Loucy (cell line): Measurements from ENCODE around the gene PIAS4.

Source experiments
- EZH2phosphoT487 ChIP-seq: fragments of 200-600 bp; IDR thresholded peaks from 2 replicates; pipeline ENCODE4 v1.6.1; 2018; ENCODE audit warnings: antibody characterized with exemption, mild to moderate bottlenecking, moderate library complexity, borderline replicate concordance
- TF ChIP-seq, protein P1 (sequence below): fragments of 200-600 bp; sonication (generic); conservative IDR thresholded peaks from 2 replicates; pipeline ENCODE4 v1.5.1; 2014; ENCODE audit warnings: mild to moderate bottlenecking, antibody characterized with exemption, low read length

DNA sequence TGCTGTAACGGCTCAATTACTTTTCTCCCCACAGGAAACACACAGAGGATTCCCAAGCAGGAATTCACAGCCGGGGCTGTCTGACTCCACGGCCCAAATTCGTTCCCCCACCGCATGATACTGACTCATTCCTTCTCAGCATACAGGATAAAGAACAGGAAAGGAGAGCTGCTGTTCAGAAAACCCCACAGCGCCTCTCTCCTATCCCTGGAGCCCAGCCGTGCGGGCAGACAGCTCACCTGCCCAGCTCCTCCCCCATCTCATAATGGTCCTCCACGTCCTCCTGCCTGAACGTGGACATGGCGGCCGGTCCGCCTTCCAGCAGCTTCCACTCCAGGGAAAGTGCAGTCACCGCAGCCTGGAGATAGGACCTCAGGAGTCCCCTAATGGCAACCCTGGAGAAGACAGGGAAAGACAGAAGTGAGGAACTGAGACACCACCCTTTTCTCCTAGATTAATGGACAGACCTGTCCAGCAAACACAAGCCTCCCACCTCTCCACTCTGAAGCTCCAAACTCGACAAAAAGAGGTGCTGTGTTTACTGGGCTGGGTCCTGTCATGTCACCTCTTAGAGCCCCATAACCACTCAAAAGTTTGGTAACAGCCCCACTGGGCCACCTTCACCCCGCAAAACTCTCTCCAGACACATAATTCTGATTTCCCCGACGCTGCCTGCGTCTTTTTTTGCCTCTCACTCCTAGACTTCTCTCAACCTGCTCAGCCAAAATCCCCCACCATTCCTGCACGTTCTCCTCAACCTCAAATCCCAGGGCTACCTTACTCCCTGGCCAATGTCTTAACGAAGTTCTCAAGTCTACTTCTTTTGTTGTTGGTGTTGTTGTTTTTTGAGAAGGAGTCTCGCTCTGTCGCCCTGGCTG, 37.9 kb upstream of the PIAS4 start:
- TF ChIP-seq, protein P1, sequence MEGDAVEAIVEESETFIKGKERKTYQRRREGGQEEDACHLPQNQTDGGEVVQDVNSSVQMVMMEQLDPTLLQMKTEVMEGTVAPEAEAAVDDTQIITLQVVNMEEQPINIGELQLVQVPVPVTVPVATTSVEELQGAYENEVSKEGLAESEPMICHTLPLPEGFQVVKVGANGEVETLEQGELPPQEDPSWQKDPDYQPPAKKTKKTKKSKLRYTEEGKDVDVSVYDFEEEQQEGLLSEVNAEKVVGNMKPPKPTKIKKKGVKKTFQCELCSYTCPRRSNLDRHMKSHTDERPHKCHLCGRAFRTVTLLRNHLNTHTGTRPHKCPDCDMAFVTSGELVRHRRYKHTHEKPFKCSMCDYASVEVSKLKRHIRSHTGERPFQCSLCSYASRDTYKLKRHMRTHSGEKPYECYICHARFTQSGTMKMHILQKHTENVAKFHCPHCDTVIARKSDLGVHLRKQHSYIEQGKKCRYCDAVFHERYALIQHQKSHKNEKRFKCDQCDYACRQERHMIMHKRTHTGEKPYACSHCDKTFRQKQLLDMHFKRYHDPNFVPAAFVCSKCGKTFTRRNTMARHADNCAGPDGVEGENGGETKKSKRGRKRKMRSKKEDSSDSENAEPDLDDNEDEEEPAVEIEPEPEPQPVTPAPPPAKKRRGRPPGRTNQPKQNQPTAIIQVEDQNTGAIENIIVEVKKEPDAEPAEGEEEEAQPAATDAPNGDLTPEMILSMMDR = no peak
- no peak for TF ChIP-seq EZH2phosphoT487
